Kidney epithelial cell (primary cell): ENCODE measurements around the gene FAM107B. TPM values are rescaled to one million over a fixed set of nuclear protein-coding genes. Genes with fewer than 3 reads are reported as not detected.

Source experiments
- DNase-seq: peaks from one replicate; pipeline ENCODE4 v3.0.0-alpha.2; 2010; ENCODE audit warnings: low read depth
- H3K27me3 ChIP-seq: 2 replicates; pipeline ENCODE4 v1.6.0; 2011; ENCODE audit warnings: low read length; ENCODE audit not compliant: control insufficient read depth, insufficient read depth
- H3K36me3 ChIP-seq: 2 replicates; pipeline ENCODE4 v1.5.1; 2011; ENCODE audit warnings: low read length; ENCODE audit not compliant: control insufficient read depth, insufficient read depth
- H3K4me3 ChIP-seq: 2 replicates; pipeline ENCODE4 v1.5.1; 2011; ENCODE audit warnings: low read depth, mild to moderate bottlenecking, control low read depth, low read length
- CTCF ChIP-seq: IDR thresholded peaks from 2 replicates; pipeline ENCODE4 v1.5.1; 2011; ENCODE audit warnings: mild to moderate bottlenecking, moderate library complexity, low read length, control low read depth, inconsistent platforms; ENCODE audit not compliant: insufficient read depth, poor library complexity, severe bottlenecking
- total RNA-seq: library from RNA; depleted of rRNA; stranded (reverse); fragments of >200 nt; gene quantifications from 2 replicates; pipeline ENCODE4 v1.2.3, GENCODE V29; 2015

The FAM107B gene
- total RNA-seq, 1 donor from 2014 or later: 33.5 TPM

- Histone ChIP-seq H3K4me3 (no peak overlapping the region), H3K27me3 (no peaks in the 10 kb centered on the region), H3K36me3 (no peaks in the 10 kb centered on the region)
- TF ChIP-seq CTCF: no peak
- DNase-seq: no peak
Observed at GRCh38 chr10:14667781-14668180, 106.9 kb downstream of the FAM107B start.

GRCh38 chr10:14667280-14667679 is 107.4 kb downstream of the FAM107B start:
- no peak for DNase-seq
- TF ChIP-seq CTCF: no peak
- H3K27me3 ChIP-seq: no peaks in the 10 kb centered on the region
- H3K4me3 ChIP-seq: no peak overlapping the region
- no peaks in the 10 kb centered on the region for H3K36me3 ChIP-seq

- Histone ChIP-seq H3K4me3 (no peak overlapping the region), H3K27me3 (no peaks in the 10 kb centered on the region), H3K36me3 (no peaks in the 10 kb centered on the region)
- no peak for TF ChIP-seq CTCF
- no peak for DNase-seq
Observed at GRCh38 chr10:14665865-14666857, 108.5 kb downstream of the FAM107B start.

- no peak overlapping the region for H3K4me3 ChIP-seq
- TF ChIP-seq CTCF: no peak
- DNase-seq: no peak
- no peaks in the 10 kb centered on the region for H3K36me3 ChIP-seq
- no peaks in the 10 kb centered on the region for H3K27me3 ChIP-seq
Observed at GRCh38 chr10:14665304-14665703, 109.4 kb downstream of the FAM107B start.

GRCh38 chr10:14664345-14664744 is 110.4 kb downstream of the FAM107B start:
- Histone ChIP-seq H3K36me3 (no peaks in the 10 kb centered on the region), H3K27me3 (no peaks in the 10 kb centered on the region), H3K4me3 (no peak overlapping the region)
- no peak for TF ChIP-seq CTCF
- DNase-seq: no peak
